ENCODE measurements around the gene DONSON.

GRCh38 chr21:33558777-33559421, 29.6 kb downstream of the DONSON start:
- TF ChIP-seq CTCF (IDR thresholded peaks at IDR 0.05; ENCODE audit: borderline replicate concordance, extremely low read depth, low read length, poor library complexity, severe bottlenecking) (no peak), EZH2 (IDR thresholded peaks at IDR 0.05; ENCODE audit: borderline replicate concordance, low read depth, low read length, severe bottlenecking) (no peak)

All from DND-41 (cell line).